ENCODE measurements around the gene KIF16B.

- TF ChIP-seq POLR2A (IDR thresholded peaks at IDR 0.05) (no peak), CTCF (IDR thresholded peaks at IDR 0.05) (no peak), EP300 (IDR thresholded peaks at IDR 0.05) (no peak)
Measured at GRCh38 chr20:16224836-16225235, 348.4 kb downstream of the KIF16B start.
